Small intestine (tissue), 7 donors: Measurements from ENCODE around the gene MACF1. TPM values are rescaled to one million over a fixed set of nuclear protein-coding genes. Genes with fewer than 3 reads are reported as not detected.

Source experiments
- DNase-seq, 2 donors: peaks; one replicate each; pipeline versions ENCODE4 v3.0.0 to v3.0.0-alpha.2; 2013
- FAIRE-seq: peaks from 2 replicates; lab custom pipeline; 2012; peaks lifted over from hg19 to GRCh38; lab: Jason Lieb, UNC
- H3K27ac ChIP-seq, 3 donors: one replicate each; pipeline ENCODE4 v1.5.1; 2013; ENCODE audit warnings: low read length in 2 of 3, mild to moderate bottlenecking in 2 of 3, control low read depth in 1 of 3, inconsistent platforms in 1 of 3, low read depth in 1 of 3, moderate library complexity in 1 of 3
- H3K27me3 ChIP-seq, 3 donors: one replicate each; pipeline ENCODE4 v1.6.1; 2013; ENCODE audit warnings: low read length in 3 of 3, inconsistent platforms in 1 of 3; ENCODE audit not compliant: control insufficient read depth in 3 of 3, insufficient read depth in 3 of 3
- H3K36me3 ChIP-seq, 3 donors: one replicate each; pipeline ENCODE4 v1.6.1; 2013; ENCODE audit warnings: low read length in 3 of 3, inconsistent platforms in 1 of 3, low read depth in 1 of 3, mild to moderate bottlenecking in 1 of 3, moderate library complexity in 1 of 3; ENCODE audit not compliant: control insufficient read depth in 3 of 3, insufficient read depth in 2 of 3
- H3K4me1 ChIP-seq, 3 donors: one replicate each; pipeline ENCODE4 v1.6.1; 2013; ENCODE audit warnings: low read length in 2 of 3, inconsistent platforms in 1 of 3, low read depth in 1 of 3, mild to moderate bottlenecking in 1 of 3, moderate library complexity in 1 of 3; ENCODE audit not compliant: control insufficient read depth in 3 of 3, insufficient read depth in 2 of 3
- H3K4me3 ChIP-seq, 3 donors: one replicate each; pipeline ENCODE4 v1.5.1; 2013; ENCODE audit warnings: low read length in 3 of 3, control low read depth in 1 of 3, inconsistent platforms in 1 of 3, low read depth in 1 of 3, mild to moderate bottlenecking in 1 of 3, moderate library complexity in 1 of 3
- H3K9me3 ChIP-seq, 2 donors: one replicate each; pipeline ENCODE4 v1.6.1; 2013; ENCODE audit warnings: low read depth in 1 of 2, low read length in 1 of 2; ENCODE audit not compliant: control insufficient read depth in 2 of 2, insufficient read depth in 1 of 2
- WGBS, 3 donors: extraction: QIAGEN DNeasy Blood & Tissue Kit; methylation state at CpG; one replicate each; pipeline ENCODE4 v1.1.7; 2013; 5-methylcytosine and 5-hydroxymethylcytosine counted together
- polyA plus RNA-seq, 4 donors: library from polyadenylated mRNA; stranded (reverse) in 3 of 4; unstranded in 1 of 4; fragments of 200-250 nt in 3 of 4; fragments of 120-200 nt in 1 of 4; gene quantifications; one replicate each; pipeline versions ENCODE4 v1.2.1 to v1.2.3, GENCODE V29; 2013
- donor health status: healthy with polysubstance abuse.
- donor health status: control.
- donor health status: control.
- donor health status: Bipolar disorder and iron deficiency.
- donor health status: healthy.

Gene MACF1
- polyA plus RNA-seq, 4 donors, result 18.1 to 64.8 (median 34.6) TPM

DNA sequence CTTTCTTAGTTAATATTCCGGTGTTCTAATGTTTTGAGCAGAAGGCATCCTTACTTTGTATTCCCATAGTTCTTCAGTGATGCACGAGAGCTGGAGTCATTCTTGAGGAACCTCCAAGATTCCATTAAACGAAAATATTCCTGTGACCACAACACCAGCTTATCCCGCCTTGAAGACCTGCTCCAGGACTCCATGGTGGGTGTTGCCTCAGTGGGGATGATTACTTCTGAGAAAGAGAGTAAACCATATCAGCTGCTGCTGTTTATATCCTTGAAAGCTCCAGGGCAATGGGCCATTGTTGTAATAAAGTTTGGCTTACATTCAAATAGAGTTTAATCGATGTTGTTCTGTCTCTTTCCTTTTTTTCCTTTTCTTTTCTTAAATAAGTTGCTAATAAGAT, 93.1 kb downstream of the MACF1 start:
- Histone ChIP-seq H3K27me3 (no peaks in the 10 kb centered on the region), H3K4me3 (no peak overlapping the region), H3K9me3 (no peaks in the 10 kb centered on the region), H3K27ac (no peak overlapping the region), H3K4me1 (peaks cover 0 to 5% (median 0%) of the 10 kb centered on the region in 3 donors), H3K36me3 (peaks cover 21 to 27% (median 27%) of the 10 kb centered on the region in 3 donors)
- no peak for DNase-seq
- 40 to 49% (median 45%) methylated on average over 5 of the region's 5 CpGs for WGBS, 3 donors
- FAIRE-seq, result no peak

DNA sequence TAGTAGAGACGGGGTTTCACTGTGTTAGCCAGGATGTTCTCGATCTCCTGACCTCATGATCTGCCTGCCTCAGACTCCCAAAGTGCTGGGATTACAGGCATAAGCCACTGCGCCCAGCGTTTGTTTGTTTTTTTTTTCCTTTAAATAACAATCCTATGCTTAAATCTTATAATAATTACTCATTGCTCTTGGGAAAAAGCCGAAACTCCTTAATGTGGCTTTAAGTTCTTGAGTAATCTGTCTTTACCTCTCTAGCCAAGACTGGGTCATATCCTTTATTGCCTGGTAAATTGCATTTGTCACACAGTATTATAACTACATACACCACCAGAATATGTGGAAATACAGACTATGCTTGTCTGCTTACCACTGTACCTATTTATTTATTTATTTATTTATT, 97.1 kb downstream of the MACF1 start:
- no peak for DNase-seq
- no peak for FAIRE-seq
- Histone ChIP-seq H3K4me1 (no peaks in the 10 kb centered on the region), H3K4me3 (no peak overlapping the region), H3K27ac (no peak overlapping the region), H3K27me3 (no peaks in the 10 kb centered on the region), H3K36me3 (peaks cover 14 to 29% (median 15%) of the 10 kb centered on the region in 3 donors), H3K9me3 (no peaks in the 10 kb centered on the region)
- WGBS, 3 donors, result 89 to 94% (median 90%) methylated on average over 5 of the region's 5 CpGs

DNA sequence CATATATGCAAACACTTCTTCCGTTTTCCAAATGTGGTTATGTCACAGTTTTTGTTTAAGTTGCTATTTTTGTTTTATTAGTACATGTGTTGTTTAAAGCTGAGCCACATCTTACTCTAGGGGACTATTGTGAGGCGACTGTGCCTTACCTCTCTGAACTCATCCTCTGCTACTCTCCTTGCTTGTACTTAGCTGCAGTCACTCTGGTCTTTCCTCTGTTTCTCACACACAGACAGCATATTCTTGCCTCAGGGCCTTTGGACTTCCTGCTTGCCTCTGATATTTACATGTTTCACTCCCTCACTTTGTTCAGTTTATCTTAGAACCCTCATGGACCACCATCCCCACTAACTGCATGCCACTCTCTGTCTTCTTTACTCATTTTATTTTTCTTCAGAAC, 101.1 kb downstream of the MACF1 start:
- Histone ChIP-seq H3K27me3 (no peaks in the 10 kb centered on the region), H3K36me3 (peaks cover 14 to 24% (median 15%) of the 10 kb centered on the region in 3 donors), H3K9me3 (no peaks in the 10 kb centered on the region), H3K27ac (peak overlapping the region in 1 of 3 donors; percentile 58), H3K4me1 (no peaks in the 10 kb centered on the region), H3K4me3 (no peak overlapping the region)
- DNase-seq (no peak), FAIRE-seq (no peak)
- WGBS, 3 donors, result 69 to 83% (median 78%) methylated on average over 2 of the region's 2 CpGs

- H3K27ac ChIP-seq, result no peak overlapping the region
- H3K9me3 ChIP-seq, result no peaks in the 10 kb centered on the region
- no peak overlapping the region for H3K4me3 ChIP-seq
- H3K4me1 ChIP-seq, result no peaks in the 10 kb centered on the region
- DNase-seq (no peak), FAIRE-seq (no peak)
- peaks cover 11 to 22% (median 14%) of the 10 kb centered on the region in 3 donors for H3K36me3 ChIP-seq
- WGBS, 3 donors, result 93 to 97% (median 94%) methylated on average over 6 of the region's 6 CpGs
- no peaks in the 10 kb centered on the region for H3K27me3 ChIP-seq
Measured at GRCh38 chr1:39310015-39310414, 105.5 kb downstream of the MACF1 start.

DNA sequence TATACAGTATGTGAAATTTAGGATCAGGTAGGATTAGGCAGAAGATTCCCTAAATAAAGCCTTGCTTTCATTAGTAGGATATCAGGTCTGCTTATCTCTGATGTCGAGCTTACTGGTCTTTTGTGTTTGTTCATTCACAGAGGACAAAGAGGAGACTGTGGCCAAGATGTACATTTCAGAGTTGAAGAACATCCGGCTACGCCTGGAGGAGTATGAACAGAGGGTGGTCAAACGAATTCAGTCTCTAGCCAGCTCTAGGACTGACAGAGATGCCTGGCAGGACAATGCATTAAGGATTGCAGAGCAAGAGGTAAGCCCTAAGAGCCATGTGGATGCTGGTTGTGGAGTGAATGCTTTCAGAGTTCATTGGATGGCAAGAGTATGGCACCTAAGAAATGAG, 106.2 kb downstream of the MACF1 start:
- Histone ChIP-seq H3K4me3 (no peak overlapping the region), H3K9me3 (no peaks in the 10 kb centered on the region), H3K36me3 (peaks cover 11 to 25% (median 14%) of the 10 kb centered on the region in 3 donors), H3K27ac (no peak overlapping the region), H3K27me3 (no peaks in the 10 kb centered on the region), H3K4me1 (no peaks in the 10 kb centered on the region)
- 81 to 88% (median 85%) methylated on average over 4 of the region's 4 CpGs for WGBS, 3 donors
- FAIRE-seq (no peak), DNase-seq (no peak)

- no peaks in the 10 kb centered on the region for H3K9me3 ChIP-seq
- no peaks in the 10 kb centered on the region for H3K27me3 ChIP-seq
- no peaks in the 10 kb centered on the region for H3K4me1 ChIP-seq
- FAIRE-seq (no peak), DNase-seq (no peak)
- peaks cover 15 to 33% (median 26%) of the 10 kb centered on the region in 3 donors for H3K36me3 ChIP-seq
- 89 to 93% (median 93%) methylated on average over 8 of the region's 8 CpGs for WGBS, 3 donors
- no peak overlapping the region for H3K27ac ChIP-seq
- H3K4me3 ChIP-seq, result no peak overlapping the region
Measured at GRCh38 chr1:39317111-39317510, 112.6 kb downstream of the MACF1 start.

- WGBS, 3 donors, result 26 to 61% (median 50%) methylated on average over 6 of the region's 6 CpGs
- peak overlapping the region in 1 of 3 donors; percentile 30 for H3K27ac ChIP-seq
- no peaks in the 10 kb centered on the region for H3K27me3 ChIP-seq
- no peak overlapping the region for H3K4me3 ChIP-seq
- FAIRE-seq (no peak), DNase-seq (peak in 1 of 2 donors; percentile 40)
- H3K4me1 ChIP-seq, result no peaks in the 10 kb centered on the region
- no peaks in the 10 kb centered on the region for H3K9me3 ChIP-seq
- H3K36me3 ChIP-seq, result peaks cover 21 to 31% (median 28%) of the 10 kb centered on the region in 3 donors
Measured at GRCh38 chr1:39317910-39318633, 113.6 kb downstream of the MACF1 start.

- no peak for DNase-seq
- Histone ChIP-seq H3K27ac (no peak overlapping the region), H3K36me3 (peaks cover 17 to 35% (median 27%) of the 10 kb centered on the region in 3 donors), H3K27me3 (no peaks in the 10 kb centered on the region), H3K9me3 (no peaks in the 10 kb centered on the region), H3K4me3 (no peak overlapping the region), H3K4me1 (no peaks in the 10 kb centered on the region)
- WGBS, 3 donors, result 77 to 85% (median 81%) methylated on average over 1 of the region's 1 CpG
- FAIRE-seq, result no peak
Measured at GRCh38 chr1:39321979-39322378, 117.5 kb downstream of the MACF1 start.
